Stimulated activated CD8-positive, alpha-beta memory T cell treated with anti-CD3 and anti-CD28 coated beads, Interleukin-7, amount 100 ng/mL, for 4 hours (primary cell): Measurements from ENCODE around the gene EHD1.

ENCODE experiments used
- DNase-seq, 2 donors: peaks; one replicate each; pipeline ENCODE4 v3.0.0-alpha.2; 2020; ENCODE audit warnings: low read depth in 2 of 2

EHD1 gene

DNA sequence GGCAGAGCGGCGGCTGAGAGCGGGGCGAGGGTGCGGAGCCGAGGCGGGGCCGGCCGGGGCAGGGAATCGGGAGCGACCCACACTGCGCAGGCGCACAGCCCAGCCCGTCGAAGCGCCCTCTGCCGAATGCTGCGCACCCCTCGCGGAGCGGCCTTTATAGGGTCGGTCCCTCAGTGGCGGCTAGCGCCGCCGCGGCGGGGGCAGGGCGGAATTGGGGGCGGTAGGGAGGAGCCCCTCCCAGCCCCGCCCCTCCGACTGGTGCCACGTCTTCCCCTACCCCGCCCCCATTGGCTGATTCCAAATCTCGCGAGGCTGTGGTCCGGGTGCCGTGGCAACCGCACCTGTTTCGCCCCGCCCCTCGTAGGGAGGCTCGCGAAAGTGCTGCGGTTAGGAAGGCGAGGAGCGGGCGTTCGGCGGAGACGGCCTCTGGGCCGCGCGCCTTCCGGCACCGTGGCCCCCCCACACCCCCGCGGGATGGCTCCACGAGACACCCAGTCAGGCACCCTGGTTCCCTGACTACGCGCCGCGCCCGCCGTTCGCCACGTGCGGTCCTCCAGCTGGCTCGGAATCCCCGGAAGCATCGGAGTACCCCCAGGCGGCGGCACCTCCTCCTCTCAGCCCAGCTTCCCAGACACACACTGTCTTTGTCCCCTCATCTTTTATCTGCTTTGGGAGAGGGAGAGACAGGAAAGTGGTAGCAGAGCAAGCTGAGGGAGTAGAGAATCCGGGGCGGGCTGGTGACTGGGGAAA lies at the start of gene EHD1:
EHD1 (minus strand) TSS at position 128 of the 750 bp plus-strand sequence. CDS start 157 bp downstream, outside the sequence.
- DNase-seq, result peak; percentile 99

GRCh38 chr11:64926689-64927088 lies 48.3 kb upstream of the EHD1 start:
- no peak for DNase-seq

DNA sequence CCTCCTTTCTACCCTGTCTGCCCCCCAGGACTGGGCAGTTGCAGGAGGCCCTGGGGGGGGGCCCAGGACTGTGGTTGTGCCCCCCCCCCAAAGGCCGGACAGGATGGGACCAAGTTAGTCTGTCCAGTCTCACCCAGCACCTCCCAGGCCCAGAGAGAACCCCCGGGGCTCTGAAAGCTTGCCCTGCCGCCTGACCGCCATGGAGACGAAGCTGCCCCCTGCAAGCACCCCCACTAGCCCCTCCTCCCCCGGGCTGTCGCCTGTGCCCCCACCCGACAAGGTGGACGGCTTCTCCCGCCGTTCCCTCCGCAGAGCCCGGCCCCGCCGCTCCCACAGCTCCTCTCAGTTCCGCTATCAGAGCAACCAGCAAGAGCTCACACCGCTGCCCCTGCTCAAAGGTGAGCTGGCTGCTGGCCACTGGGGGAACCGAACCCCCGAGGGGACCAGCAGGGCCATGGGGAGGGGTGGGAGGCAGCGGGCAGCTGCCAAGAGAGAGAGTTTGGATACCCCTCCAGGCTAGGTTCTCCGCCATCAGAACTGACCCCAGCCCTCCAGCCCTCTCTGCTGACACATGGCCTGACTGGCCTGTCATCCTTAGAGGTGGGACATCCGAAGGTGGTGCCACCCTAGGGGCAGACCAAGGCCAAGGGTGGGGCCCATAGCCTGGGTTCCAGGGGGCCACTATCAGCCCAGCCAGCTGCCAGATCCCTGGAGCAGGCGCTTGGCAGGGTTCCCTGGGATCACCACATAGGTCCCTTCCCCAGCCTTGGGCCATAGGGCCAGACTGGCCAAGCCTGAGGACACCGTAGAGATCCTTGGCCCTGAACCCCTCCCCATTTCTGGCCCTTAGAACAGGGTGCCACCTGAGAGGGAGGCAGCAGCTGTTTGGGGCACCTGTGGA lies 47.4 kb upstream of the EHD1 start:
- DNase-seq, result no peak

GRCh38 chr11:64924910-64925284 lies 46.5 kb upstream of the EHD1 start:
- DNase-seq, result no peak

DNA sequence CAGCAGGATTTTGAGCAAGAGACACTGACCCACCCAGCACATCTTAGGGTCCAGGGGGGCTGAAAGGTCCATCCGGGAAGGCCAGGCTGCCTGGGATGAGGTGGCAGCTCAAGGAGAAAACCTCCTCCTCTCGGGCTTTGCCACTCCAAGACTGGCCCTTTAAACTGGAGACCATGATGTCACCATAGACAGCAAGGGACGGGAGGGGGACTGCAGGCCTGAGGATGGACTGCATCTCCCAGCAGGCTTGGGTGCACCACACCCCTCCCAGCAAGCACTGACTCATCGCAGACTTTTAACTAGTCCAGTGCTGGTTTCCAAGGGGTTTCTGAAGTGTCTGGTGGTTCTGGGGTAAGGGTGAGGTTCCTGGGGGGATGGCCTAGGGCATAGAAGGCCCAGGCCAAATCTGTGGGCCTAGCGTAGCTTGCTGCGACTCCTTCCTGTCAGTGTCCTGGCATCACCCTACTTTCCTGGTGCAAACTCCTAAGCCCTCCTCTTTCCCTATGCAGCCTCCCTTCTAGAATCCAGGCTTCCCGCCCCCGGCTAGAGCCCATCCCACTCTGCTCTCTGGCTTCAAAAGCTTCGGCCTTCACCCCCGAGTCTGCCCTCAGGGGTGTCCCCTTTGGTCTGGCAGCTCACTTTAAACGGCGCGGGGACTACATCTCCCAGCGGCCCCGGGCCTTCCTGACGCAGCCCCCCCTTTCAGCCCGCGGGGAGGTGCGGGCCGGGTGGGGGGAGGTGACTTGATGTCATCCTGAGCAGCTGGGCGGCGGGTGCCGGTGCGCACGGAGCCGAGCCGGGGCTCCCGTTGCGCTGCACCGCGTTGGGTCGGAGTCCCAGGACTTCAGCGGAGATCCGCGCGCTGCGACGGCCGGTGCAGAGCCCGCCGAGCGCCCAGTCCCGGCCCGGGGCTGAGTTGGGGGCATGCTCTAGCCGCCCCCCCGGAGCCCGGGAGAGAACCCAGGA lies 45.8 kb upstream of the EHD1 start, which contains the start of gene PPP2R5B:
PPP2R5B (plus strand) TSS at position 746 of the 966 bp plus-strand sequence. CDS start 1,046 bp downstream, outside the sequence.
- peak; percentile 81 to 87 for DNase-seq

DNA sequence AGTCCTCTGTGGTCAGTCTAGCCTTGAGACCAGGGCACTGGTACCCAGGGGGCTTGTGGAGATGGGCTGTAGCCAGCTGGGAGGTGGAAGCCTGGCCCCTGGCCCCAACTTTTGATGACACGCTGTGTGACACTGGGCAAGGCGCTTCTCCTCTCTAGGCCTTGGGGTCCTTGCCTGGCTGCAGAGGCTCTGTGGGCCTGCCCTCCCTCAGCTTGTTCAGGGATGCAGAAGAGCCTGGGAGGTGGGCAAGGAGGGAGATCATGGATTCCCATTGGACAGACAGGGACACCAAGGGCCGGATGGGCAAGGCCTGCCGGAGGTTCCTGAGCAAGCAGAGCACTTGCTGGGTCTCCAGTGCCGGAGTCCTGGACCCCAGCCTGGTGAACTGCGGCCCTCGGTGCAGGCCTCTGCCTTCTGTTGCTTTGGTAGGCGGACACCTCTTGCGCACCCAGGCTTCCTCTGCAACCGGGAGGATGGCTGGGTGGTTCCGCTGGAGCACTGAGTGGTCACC lies 44.8 kb upstream of the EHD1 start:
- DNase-seq, result no peak

DNA sequence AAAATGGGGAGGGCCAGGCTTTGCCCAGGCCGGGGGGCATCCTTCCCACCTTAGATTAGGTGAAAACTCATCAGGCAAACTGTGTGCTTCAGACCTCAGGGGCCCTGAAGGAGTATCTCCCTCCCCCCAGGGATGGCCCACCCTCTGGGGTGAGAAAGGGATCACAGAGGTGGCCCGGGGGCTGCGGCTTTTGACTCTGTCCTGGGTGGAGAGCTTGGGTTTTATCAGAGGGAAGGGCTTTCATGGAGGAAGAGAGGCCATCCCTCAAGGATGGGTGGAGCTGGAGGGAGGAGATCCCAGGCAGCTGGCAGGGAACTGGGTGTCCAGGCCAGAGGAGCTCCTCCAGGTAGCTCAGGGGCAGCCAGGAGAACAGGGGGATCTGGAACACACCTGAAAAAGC lies 43.0 kb upstream of the EHD1 start:
- no peak for DNase-seq

- DNase-seq, result no peak
Observed at GRCh38 chr11:64920124-64920523, 41.7 kb upstream of the EHD1 start.

- no peak for DNase-seq
Observed at GRCh38 chr11:64919627-64920026, 41.2 kb upstream of the EHD1 start.

- DNase-seq, result no peak
Observed at GRCh38 chr11:64918017-64918416, 39.6 kb upstream of the EHD1 start.

DNA sequence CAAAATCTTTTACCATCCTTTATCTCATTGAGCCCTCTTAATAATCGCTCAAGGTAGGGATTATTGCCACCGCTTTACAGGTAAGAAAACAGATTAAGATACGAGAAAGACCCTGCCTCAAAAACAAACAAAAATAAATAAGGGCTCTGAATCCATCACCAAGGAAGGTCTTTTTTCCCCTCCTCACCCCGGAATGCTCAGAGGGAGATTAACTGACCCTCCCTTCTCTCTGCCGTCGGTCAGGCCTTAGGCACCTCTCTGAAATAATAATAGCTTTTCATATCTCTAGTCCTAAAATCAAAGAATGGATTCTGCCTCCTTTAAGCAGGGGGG lies 39.2 kb upstream of the EHD1 start:
- no peak for DNase-seq

DNA sequence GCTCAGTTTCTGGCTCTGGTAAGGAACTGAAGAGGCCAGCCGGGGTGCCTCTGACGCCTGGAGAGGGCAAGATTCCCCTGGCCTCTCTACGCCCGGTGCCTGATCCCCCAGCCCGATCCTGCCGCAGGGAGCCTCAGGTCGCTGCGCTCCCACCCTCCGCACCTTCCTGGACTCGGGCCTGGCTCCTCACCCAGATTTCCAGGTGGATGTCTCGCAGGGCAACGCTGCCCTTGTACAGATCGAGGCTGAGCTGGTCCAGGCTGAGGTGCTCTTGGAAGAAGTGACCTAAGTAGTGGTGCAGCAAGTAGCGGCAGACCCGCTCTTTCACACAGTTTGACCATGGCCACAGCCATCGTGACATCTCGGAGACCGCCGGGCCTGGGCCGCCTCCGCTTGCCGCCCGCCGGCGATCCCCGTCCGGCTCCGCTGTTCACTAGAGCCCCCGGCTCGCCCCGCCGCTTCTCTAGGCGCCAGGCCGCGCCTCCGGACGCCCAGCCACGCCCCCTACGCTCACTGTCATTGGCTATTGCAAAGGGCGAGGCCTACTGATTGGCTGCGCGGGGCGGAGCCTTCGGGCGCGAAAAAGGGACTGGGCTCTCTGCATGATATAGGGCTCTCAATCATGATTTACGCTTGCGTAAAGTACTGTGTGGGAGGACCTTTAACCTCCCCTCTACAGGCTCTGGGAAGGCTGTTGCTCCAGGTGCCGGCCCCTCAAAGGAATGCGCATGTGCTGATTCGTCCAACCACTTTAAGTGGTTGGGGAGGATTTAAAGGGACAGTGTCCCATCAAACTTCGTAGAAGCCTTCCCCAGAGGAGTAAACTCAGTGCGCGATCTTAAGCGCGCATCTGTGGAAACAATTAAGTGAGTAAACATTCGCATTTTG lies 38.6 kb upstream of the EHD1 start, which contains the start of gene ATG2A:
ATG2A (minus strand) TSS at position 435 of the 888 bp plus-strand sequence; CDS start at position 361, 74 bp downstream.
- DNase-seq, result peak; percentile 97 to 98

- DNase-seq, result peak; percentile 28 to 29
Observed at GRCh38 chr11:64916040-64916774, 37.8 kb upstream of the EHD1 start.

DNA sequence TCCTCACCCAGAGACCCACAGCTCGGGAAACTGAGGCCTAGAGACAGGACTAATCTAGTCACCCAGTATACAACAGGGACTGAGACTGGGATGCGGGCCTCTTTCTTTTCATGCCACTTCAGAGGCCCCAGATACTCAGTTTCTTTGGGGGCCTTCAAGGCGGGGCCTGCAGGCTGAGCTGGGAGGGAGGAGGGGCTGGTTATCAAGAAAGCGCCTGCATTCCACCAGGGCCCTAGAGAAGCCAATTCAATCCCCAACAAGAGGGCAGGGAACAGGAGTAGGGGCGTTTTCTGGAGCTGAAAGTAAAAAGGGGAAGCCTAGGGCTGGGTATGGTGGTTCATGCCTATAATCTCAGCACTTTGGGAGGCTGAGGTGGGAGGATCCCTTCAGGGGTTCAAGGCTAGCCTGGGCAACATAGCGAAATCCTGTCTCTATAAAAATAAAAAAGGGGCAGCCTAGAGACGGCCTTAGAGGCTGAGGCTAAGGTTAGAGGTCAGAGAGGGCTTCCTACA lies 37.0 kb upstream of the EHD1 start:
- no peak for DNase-seq

- no peak for DNase-seq
Observed at GRCh38 chr11:64914123-64914522, 35.7 kb upstream of the EHD1 start.

DNA sequence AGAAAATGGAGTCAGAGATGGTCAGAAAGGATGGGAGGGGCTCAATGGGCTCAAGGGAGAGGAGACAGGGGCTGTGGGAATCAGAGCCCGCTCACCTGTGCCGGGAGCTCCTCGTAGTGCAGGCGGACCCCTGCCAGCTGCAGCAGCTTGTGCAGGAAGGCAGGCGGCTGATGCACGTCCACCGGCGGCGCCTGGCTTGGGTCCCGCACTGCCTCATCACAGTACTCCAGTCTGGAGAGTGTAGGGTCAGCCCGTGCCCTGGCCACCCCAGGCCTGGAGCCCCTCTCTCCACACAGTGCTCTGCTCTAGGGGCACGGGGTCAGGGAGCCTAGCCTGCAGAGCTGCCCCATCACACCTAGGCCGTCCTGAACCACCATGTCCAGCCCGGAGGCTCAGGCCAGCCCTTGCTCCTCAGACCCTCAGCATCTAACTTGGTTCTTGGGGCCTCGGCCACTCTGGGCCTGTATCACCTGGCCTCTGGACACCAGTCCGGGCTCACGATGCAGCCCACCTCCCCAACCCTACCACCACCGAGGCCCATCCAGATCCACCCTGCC lies 34.8 kb upstream of the EHD1 start:
- no peak for DNase-seq

DNA sequence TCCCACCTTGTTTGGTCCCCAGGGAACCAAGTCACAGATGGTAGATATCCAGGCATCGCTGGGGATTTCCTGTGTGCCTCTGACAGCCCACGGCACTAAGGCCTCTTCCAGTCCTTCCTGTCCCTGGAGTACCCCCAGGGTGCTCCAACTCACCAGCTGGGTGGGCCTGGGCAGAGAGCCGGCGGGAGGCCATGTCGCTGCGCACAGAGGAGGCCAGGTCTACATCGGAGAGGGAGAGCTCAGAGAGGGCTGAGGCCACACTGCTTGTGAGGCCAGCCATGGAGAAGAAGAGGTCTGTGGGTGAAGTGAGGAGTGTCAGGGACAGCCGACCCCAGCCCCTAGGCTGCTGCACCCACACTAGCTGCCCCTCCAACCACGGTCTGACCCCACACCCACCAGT lies 33.3 kb upstream of the EHD1 start:
- no peak for DNase-seq

GRCh38 chr11:64911142-64911541 lies 32.7 kb upstream of the EHD1 start:
- DNase-seq, result no peak

DNA sequence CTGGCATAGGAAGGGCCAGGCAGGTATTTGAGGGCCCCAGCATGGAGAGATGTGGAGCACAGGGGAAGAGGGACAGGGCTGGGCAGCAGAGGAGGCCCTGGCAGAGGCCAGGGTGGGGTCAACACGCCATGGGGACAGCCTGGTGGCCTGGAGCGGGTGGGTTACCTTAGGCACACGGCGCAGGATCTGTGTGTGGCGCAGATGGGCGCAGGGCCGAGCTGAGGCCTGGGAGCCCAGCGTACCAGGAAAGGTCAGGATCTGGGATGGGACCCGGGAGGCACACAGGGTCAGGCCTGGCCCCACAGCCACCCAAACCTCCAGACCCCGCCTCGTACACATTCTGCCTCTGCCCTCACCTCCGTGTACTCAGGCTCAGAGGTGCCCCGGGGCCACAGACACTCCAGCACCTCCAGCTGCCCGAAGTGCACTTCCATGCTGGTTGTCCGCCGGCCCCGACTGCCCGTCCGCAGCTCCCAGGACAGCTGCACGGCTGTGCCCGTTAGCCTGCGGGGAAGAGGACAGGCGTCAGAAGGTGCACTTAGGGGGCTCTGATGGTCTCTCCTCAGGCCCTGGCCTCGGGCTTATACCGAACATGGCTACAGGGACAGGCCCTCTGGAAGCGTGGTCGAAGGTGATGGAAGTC lies 32.2 kb upstream of the EHD1 start:
- no peak for DNase-seq
